NCI-H524 (cell line): ENCODE measurements around the gene NADSYN1.
"Not testable (repeated sequence)": the region's sequence is repeated elsewhere in the genome, so short reads cannot be mapped to it uniquely, and the experiment has no call there.

Source experiments
- DNase-seq, 2 experiments: peaks; one replicate each; lab custom pipeline; 2025; lab: John Stamatoyannopoulos, UW

The NADSYN1 gene

DNA sequence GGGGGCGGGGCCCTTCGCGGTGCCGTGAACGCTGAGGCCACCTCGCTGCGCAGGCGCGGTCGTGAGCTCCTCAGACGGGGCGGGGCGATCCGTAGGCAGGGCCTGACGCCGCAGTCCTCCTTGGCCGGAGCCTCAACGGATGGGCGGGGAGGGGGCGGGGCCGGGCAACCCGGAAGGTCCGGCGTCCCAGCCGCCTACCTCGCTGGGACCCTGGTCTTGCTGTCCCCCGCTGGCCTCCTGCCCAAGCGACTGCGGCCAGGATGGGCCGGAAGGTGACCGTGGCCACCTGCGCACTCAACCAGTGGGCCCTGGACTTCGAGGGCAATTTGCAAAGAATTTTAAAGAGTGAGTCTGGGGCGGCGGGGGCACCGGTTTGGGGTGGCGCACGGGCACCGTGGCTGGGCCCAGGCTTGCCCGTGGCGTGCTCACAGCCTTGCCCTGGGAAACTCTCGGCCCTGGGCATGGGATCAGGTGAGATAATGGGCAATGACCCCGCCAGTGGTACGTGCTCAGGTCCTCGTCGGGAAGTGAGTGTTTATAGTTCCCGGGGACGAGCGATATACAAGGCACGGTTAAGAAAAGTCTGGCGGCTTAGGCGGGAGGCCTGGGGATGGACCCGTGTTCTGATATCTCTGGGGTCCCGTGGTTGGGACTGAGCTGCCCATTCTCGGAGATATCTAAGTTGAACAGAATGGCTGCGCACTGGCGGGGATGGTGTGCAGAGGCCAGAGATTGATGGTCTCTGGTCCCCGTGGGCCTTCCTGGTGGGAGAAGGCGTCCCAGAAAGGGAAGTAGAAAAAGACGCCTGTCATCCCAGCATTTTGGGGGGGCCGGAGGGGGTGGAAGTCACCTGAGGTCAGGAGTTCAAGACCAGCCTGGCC lies at the start of gene NADSYN1:
TSS of gene NADSYN1 (plus strand) at position 167 of the 881 bp plus-strand sequence. CDS start at position 261, 94 bp downstream.
- DNase-seq = peak; percentile 78 to 88

DNA sequence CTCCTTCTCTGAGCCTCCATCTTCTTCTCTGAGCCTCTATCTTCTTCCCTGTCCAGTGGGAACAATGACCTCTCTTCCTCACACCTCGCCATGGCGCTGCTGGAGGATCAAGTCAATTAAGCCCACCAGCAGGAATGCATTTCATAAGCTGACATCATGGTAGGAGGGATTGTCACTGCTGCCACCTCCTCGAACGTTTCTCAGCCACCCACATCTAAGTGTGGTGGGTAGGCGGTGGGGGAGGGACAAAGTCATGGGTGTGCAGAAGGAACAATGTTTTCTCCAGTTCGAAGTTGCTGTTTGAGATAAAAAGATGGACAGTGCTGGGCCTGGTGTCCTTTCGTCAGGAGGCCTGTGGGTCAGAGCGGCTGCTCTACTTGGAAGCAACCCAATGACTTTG lies 48.8 kb upstream of the NADSYN1 start:
- no peak for DNase-seq

DNA sequence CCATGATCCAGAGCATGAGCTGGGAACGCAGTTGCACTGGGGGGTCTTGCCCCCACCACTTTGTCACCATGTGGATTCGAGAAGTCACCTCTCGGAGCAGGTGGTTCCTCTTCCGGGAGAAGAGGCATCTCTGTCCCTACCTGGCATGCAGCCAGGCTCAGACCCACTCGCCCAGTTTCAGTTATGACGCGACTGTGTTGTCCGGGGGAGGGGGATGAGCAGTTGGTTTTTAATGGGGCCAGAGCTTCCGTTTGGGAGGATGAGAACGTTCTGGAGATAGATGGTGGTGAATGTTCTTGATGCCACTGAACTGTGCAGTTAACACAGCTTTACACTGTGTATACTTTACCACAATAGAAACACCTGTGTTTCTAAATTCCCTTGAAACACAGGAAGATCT lies 46.3 kb upstream of the NADSYN1 start:
- DNase-seq = no peak

DNA sequence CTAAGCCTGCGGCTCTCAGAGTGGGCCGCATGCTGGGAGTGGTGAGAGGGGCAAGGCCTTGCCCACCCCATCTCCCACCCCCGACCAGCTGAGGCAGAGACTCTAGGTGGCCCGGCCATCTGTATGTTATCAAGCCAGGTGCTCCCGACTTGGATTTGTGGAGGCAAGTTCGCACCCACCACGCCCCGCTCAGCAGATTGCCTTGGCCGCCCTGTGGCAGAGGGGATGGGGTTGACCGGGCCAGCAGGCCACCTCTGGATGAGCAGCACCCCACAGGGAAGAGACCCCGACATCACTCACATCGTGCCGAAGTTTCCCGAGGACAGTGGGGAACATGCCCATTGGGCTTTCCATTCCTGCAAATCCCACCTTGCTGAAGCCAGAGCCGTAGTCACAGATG lies 45.6 kb upstream of the NADSYN1 start:
- no peak for DNase-seq

DNA sequence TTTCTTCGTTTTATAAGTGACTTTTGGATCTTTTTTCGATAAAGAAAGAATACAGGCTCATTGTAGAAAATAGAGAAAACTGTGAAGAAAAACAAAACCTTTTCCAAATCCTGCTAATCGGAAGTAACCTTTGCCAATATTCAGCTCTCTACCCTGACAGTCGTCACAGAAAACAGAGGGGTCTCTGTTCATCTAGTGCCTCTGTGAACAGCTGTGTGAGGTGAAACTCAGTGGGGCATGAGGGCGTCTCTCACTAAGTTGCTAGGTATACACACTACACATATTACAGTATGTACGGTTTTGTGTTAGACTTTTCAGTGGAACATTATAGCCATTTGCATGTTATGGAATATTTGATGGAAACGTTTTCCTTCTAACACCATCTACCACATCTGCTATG lies 44.2 kb upstream of the NADSYN1 start:
- DNase-seq = no peak

DNA sequence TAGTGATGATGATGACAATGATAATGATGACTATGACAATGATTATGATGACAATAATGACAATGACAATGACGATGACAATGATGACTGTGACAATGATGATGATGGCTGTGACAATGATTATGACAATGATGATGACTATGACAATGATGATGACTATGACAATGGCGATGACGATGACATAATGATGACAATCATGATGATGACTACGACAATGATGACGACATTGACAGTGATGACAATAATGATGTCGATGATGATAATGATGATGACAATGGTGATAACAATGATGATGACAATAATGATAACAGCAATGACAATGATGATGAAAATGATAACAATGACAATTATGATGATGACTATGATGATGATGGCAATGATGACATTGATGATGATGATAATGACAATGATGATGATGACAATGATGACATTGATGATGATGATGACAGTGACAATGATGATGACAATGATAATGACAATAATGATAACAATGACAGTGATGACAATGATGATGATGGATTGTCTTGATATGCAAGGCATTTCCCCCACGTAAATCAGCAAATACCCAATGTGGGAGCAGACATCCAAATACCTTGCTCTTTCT lies 42.5 kb upstream of the NADSYN1 start:
- no peak for DNase-seq

DNA sequence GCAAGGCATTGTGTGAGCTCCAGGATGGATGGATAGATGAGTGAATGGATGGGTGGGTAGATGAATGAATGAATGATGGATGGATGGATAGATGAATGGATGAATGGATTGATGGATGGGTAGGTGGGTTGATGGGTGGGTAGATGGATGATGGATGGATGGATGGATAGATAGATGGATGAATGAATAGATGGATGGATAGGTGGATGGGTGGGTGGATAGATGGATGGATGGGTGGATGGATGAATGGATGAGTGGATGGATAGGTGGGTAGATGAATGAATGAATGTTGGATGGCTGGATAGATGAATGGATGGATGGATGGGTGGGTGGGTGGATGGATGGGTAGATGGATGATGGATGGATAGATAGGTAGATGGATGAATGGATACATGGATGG lies 38.4 kb upstream of the NADSYN1 start:
- no peak for DNase-seq

DNA sequence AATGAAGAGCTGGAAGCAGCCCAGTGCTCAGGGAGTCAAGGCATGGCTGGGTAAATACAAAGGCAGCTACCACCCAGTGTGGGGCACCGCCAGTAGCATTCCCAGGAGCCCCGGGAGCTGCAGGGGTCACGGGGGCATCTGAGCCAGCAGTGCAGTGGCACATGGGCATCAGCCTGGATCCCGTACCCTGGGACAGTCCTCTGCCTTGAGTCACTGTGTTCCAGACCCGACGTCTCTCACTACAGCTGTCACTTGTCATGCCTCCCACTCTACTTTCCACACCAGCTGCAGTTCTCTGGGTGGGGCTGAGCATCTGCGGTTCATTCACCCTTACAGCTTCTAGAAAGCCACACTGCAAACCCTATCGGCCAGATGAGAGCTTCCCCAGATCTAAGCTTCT lies 34.4 kb upstream of the NADSYN1 start:
- DNase-seq = peak; percentile 66 to 75

DNA sequence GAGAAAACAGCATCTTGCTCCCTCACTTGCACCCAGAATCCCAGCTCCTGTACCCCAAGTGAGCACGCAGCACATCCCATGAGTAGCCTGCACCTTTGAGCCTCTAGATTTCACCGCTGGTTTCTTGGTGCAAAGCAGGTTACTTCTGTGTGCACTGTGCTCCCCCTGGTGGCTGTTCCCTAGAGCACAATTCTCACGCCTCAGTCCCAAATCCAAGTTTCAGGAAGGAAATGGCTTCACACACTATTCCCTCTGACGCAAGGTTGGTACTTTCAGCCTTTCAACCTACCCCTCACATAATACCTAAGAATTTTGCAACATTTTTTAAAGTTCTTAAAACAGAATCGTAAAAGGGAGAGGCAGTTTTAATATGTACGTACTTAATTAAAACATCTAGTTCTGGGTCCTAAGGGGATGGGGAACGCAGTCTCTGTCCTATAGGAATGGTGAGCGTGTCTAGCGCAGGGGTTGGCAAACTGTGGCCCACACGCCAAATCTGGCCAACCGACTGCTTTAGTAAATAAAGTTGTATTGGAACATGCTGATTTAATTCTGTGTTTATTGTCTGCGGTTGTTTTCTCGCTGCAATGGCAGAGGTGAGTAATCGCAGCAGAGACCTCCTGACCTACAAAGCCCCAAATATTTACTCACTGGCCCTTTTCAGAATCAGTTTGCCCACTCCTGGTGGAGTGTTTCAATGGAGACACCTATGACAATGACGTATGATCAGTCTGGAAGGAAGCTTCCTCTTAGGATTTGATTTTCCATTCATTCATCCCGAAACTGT lies 32.4 kb upstream of the NADSYN1 start:
- peak; percentile 19 to 65 for DNase-seq

DNA sequence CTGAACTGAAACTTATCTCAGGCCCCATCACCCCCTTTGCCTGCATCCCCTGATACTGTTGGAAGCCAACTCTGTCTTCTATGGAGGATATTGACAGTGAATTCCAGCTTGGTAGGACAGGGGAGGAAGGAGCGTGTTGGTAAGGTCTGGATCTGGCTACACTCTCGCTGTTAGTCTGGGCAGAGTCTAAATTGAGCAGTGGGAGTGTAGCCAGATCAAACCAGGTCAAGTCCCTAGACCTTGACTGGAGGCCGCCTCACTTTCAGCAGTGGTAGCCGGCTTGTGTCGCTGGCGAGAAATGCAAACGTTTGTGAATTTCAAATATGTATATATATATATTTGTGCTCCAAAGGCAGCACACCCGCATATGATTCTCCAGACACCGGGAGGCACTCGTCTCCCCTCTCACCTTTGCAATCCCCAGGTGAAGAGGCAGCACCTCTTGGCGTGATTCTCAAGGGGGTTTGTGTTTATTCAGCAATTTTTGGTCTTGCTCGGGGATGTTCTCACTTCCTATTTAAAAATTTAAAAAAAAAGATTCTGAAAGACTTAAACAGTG lies 31.5 kb upstream of the NADSYN1 start:
- no peak for DNase-seq

DNA sequence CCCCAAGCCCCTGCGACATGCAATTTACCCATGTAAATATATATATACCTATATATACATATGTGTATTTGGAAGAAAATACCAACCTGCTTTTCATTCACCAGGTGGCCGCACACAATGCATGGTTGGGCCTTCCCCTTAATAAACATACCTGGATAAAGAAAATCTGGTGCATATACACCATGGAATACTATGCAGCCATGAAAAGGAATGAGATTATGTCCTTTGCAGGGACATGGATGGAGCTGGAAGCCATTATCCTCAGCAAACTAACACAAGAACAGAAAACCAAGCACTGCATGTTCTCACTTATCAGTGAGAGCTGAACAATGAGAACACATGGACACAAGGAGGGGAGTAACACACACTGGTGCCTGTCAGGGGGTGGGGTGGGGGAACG lies 30.7 kb upstream of the NADSYN1 start:
- not testable (repeated sequence) for DNase-seq

DNA sequence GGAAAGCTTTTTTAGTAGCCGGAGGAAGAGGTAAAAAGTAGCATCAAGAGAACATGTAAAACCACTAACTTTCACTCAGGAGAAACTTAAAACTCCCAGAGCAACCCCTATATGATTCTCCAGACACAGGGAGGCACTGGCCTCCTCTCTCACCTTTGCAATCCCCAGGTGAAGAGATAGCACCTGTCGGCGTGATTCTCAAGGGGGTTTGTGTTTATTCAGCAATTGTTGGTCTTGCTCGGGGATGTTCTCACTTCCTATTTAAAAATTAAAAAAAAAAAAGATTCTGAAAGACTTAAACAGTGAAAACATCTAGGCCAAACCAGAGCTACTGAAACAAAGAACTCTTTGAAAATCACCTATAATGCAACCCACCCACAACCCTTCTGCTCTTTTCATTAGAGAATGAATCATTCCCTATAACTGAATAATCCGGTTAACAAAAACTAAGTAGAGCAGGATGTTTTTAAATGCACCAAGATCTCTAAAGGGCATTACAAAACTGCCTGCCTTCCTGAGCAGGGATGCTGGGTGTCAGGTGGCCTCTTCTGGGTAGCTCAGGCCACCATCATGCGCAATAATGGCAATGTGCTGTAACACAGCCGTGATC lies 29.7 kb upstream of the NADSYN1 start:
- DNase-seq = no peak

DNA sequence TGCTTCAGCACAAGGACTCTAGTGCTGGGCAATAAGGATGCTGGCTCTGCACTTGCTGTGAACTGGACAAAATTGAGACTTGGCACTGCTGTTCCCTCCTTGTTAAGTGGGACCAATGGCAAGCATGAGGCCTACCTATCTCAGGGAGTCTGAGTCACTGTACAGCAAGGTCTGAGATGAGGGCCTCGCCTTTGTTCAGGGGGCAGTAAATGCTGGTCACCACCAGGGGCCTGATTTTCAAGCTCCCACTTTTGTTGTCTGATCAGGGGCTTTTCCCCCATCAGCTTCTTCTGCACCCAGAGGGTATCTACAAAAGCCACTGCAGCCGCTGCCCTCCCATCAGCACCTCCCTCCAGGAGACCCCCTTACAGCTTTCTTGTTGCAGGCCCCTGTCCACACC lies 27.6 kb upstream of the NADSYN1 start:
- no peak for DNase-seq

DNA sequence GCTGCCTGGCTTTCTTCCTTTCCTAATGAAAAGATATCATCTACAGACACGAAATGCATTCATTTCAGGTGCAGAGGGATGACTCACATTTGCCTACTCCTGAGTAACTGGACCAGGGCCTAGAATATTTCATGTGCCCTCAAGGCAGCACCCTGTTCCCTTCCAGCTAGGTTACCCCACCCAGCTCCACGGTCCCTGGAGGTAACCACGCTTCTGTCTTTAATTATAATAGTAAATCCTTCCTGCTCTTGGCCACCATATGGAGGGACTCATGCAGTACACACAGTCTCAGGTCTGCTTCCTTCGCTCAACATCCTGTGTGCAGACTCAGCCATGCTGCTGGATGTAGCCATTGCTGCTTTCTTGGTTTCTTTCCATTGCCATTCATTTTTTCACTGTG lies 27.1 kb upstream of the NADSYN1 start:
- DNase-seq = peak in 1 of 2 experiments; percentile 36

DNA sequence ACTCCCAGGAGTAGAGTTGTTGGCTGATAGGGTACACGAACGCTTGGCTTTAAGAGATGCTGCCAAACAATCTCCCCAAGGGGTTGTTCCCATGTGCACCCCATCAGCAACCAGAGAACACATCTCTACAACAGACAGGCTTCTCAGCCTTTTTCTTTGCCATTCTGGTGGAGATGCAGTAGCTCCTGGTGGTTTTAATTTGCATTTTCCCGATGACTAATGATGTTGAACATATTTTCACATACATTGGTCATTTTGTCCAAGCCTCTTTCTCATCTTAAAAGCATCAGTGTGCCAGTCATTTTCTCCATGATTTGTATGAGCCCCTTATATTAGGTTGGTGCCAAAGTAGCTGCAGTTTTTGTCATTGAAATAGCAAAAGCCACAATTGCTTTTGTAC lies 26.6 kb upstream of the NADSYN1 start:
- no peak for DNase-seq

DNA sequence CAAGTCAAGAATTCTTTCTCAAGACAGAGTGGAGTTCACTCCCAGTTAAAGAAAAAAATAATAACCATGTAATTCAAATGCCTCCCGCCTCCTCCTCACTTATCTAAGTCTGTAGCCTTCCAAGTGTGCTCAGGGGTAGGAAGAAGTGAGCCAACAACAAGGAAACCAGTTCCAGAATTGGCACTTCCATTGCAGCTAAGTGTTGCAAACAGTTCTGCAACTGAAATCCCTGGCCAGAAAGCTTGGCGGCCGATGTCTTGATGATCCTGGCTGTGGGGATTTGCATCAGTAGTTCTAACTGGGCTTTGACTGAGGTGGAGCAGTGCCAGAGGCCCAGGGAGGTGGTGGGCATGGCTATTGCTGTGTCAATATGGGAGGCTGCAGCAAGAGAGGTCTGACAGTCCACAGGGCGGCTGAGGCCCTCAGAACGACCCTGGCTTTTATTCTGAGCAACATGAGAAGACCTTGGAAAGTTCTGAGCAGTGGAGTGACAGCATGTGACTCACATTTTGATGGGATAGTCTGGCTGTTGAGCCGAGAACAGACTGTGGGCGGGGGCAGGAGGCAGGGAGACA lies 24.1 kb upstream of the NADSYN1 start:
- DNase-seq = no peak

DNA sequence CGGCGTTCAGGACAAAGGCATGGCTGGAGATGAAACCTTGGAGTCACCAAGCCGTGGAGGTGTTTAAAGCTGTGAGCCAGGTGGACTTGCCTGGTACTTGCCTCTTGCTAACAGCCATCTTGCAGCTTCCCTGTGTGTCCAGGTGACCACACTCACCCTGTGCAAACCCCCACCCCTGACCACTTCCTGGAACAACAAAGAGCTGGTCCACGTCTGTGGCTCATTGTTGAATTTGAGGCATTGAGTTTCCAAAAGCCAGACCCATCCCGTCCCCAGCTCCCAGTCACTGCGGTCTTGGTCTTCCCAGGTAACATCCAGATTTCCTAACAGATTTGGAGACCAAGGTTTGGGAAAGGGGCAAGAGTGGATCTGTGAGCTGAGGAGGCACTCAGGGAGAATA lies 23.3 kb upstream of the NADSYN1 start:
- DNase-seq = no peak

DNA sequence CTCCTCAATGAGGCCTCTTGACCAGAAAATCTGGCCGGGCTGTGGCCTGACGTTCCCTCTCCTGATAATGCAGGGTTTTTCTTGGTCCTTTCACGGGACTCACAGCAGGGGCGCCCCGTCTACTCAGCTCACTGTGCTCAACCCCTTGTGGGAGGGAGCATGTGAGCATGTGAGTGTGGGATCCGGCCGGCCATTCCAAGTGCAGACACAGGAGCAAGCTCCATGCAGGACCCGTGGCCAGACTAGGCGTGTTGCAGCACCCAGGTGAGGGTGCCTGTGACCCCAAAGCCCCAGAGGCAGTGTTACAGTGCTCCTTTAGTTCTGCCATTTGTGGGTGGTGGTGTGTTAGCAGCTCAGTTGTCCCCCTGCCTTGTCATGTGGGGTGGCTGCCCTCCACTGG lies 22.8 kb upstream of the NADSYN1 start:
- DNase-seq = no peak

DNA sequence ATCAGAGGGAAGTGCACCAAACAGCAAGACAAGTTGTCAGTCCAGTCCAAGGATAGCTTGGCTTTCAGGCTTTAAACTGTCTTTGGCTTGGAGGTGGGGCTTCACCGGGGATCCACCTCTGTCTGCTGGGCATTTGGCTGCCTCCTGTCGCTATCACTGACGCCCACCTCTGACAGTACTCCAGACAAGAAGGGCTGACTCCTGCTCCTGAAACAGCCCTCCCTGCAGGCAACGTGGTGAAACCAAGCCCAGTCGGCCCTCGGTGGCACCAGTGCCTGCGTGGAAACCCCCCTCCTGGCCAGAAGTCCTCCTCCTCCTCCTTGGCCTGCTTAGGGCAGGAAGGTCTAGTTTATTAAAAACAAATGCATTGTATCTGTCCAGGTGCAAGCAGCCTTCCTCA lies 21.7 kb upstream of the NADSYN1 start:
- no peak for DNase-seq

DNA sequence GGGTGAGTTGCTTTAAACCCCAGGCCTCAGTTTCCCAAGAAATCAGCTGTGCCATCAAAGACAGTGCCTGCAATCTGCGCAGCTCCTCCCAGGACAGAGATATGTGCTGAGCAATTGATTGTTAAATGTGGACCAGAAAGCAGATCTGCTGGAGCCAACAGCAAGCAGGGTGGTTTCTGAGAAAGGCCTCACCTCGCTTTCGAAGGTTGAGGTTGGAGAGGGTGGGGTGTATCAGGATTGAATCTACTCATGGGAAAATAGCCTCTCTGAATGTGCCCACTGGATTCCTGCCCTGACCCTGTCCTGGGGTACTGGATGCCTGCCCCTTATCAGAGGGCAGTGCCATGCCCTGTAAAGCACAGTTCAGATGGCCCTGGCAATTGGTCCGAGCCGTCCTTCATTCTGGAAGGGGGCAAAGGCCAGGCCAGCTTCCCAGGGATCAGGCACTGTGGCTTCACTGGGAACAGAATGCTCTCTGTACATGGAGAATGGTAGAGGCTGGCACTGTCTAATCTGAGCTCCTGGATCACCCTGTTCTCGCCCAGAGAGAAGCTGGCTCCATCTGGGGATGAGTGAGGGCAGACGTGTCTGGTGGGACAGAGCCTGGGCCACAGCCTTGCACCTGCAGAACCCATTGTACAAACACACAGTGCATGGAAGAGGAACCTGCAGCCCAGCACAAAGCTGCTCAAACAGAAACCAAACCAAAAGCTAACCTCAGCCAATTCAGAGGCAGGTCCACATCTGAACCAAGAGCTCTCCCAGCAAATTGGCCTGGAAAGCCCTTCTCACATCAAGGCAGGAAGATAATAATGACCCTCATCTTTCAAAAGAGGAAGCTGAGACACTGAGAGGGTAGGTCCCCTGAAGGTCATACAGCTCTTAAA lies 20.0 kb upstream of the NADSYN1 start:
- no peak for DNase-seq
